ENCODE measurements around the gene CDH6.

GRCh38 chr5:31204958-31205357, 11.5 kb downstream of the CDH6 start:
- TF ChIP-seq EZH2 (IDR thresholded peaks at IDR 0.05; ENCODE audit: low read depth) = no peak
- no peak for TF ChIP-seq CTCF (conservative IDR thresholded peaks at IDR 0.05)
